Keratinocyte (primary cell): Measurements from ENCODE around the gene FGF12. TPM values are rescaled to one million over a fixed set of nuclear protein-coding genes. Genes with fewer than 3 reads are reported as not detected.

Experiments used
- DNase-seq: peaks from one replicate; pipeline ENCODE4 v3.0.0-alpha.2; 2011; ENCODE audit warnings: low read depth, missing footprints, low spot score
- FAIRE-seq: peaks from 2 replicates; lab custom pipeline; 2011; peaks lifted over from hg19 to GRCh38; lab: Jason Lieb, UNC
- H2AFZ ChIP-seq: 2 replicates; pipeline ENCODE4 v1.6.0; 2012; ENCODE audit warnings: low read length, control low read depth, inconsistent platforms; ENCODE audit not compliant: control insufficient read depth
- H3K27ac ChIP-seq: 2 replicates; pipeline ENCODE4 v1.5.1; 2011; ENCODE audit warnings: low read length; ENCODE audit not compliant: control insufficient read depth, insufficient read depth
- H3K27me3 ChIP-seq: 3 replicates; pipeline ENCODE4 v1.6.0; 2011; ENCODE audit warnings: low read length; ENCODE audit not compliant: control insufficient read depth, insufficient read depth; ENCODE audit errors: extremely low read depth
- H3K36me3 ChIP-seq, 2 experiments: 2 replicates in 1 of 2; 3 replicates in 1 of 2; pipeline ENCODE4 v1.5.1; 2011; ENCODE audit warnings: low read length in 2 of 2, mild to moderate bottlenecking in 1 of 2; ENCODE audit not compliant: control insufficient read depth in 2 of 2, insufficient read depth in 2 of 2; ENCODE audit errors: extremely low read depth in 1 of 2
- H3K4me1 ChIP-seq: 3 replicates; pipeline ENCODE4 v1.5.1; 2011; ENCODE audit warnings: low read length; ENCODE audit not compliant: control insufficient read depth, insufficient read depth; ENCODE audit errors: extremely low read depth
- H3K4me2 ChIP-seq: 3 replicates; pipeline ENCODE4 v1.6.0; 2011; ENCODE audit warnings: low read depth, low read length; ENCODE audit not compliant: control insufficient read depth, insufficient read depth; ENCODE audit errors: extremely low read depth
- H3K4me3 ChIP-seq, 3 experiments: fragments of 200-600 bp in 1 of 3; sonication (generic) in 1 of 3; 2 replicates in 2 of 3; 3 replicates in 1 of 3; pipeline ENCODE4 v1.5.1; 2011 to 2016; ENCODE audit warnings: low read length in 3 of 3, mild to moderate bottlenecking in 3 of 3, control low read depth in 2 of 3, inconsistent platforms in 1 of 3, low read depth in 1 of 3, mixed read lengths in 1 of 3, mixed run types in 1 of 3, moderate library complexity in 1 of 3; ENCODE audit not compliant: control insufficient read depth in 2 of 3, insufficient read depth in 2 of 3; ENCODE audit errors: extremely low read depth in 1 of 3
- H3K79me2 ChIP-seq: 2 replicates; pipeline ENCODE4 v1.6.0; 2012; ENCODE audit warnings: low read length; ENCODE audit not compliant: control insufficient read depth, insufficient read depth
- H3K9ac ChIP-seq: 3 replicates; pipeline ENCODE4 v1.6.0; 2011; ENCODE audit warnings: low read length; ENCODE audit not compliant: control insufficient read depth, insufficient read depth; ENCODE audit errors: extremely low read depth
- H3K9me1 ChIP-seq: 3 replicates; pipeline ENCODE4 v1.6.0; 2011; ENCODE audit warnings: low read length; ENCODE audit not compliant: control insufficient read depth, insufficient read depth; ENCODE audit errors: extremely low read depth
- H3K9me3 ChIP-seq: 2 replicates; pipeline ENCODE4 v1.5.1; 2012; ENCODE audit warnings: low read depth, low read length; ENCODE audit not compliant: control insufficient read depth
- H4K20me1 ChIP-seq: 3 replicates; pipeline ENCODE4 v1.6.0; 2011; ENCODE audit warnings: low read length; ENCODE audit not compliant: control insufficient read depth, insufficient read depth; ENCODE audit errors: extremely low read depth
- CTCF ChIP-seq, 3 experiments: IDR thresholded peaks in 1 of 3; conservative IDR thresholded peaks in 1 of 3; optimal IDR thresholded peaks in 1 of 3; 2 replicates in 2 of 3; 3 replicates in 1 of 3; pipeline versions ENCODE3 to v1.5.1; 2011; ENCODE audit warnings: low read length in 3 of 3, mild to moderate bottlenecking in 3 of 3, moderate library complexity in 2 of 3, control low read depth in 1 of 3, inconsistent platforms in 1 of 3; ENCODE audit not compliant: insufficient read depth in 2 of 3; ENCODE audit errors: extremely low read depth in 1 of 3
- EZH2 ChIP-seq: IDR thresholded peaks from one replicate; pipeline ENCODE4 v1.6.1; 2012; ENCODE audit warnings: inconsistent platforms, mild to moderate bottlenecking, low read length, moderate library complexity
- dilution Hi-C: fragments of 300-500 bp; cut with MboI; formaldehyde crosslinking; loops from one replicate; pipeline ENCODE4 v1.7.0; 2020; ENCODE audit warnings: low sequenced_read_pairs; ENCODE audit not compliant: extremely low pct_ligation_motif_present
- polyA plus RNA-seq, 5 experiments: library from polyadenylated mRNA; depleted of rRNA in 3 of 5; stranded (reverse) in 3 of 5; stranded (forward) in 1 of 5; unstranded in 1 of 5; fragments of >200 nt; gene quantifications; 1 replicate in 1 of 5; 2 replicates in 3 of 5; 3 replicates in 1 of 5; pipeline versions ENCODE4 v1.2.1 to v1.2.3, GENCODE V29; 2011 to 2012; ENCODE audit warnings: missing spikeins in 2 of 5, low read depth in 1 of 5, low replicate concordance in 1 of 5

Gene FGF12
- polyA plus RNA-seq, 1 donor (not counting 4 experiments of a cell fraction or from before 2014, with no cell fraction given), result 4.1 TPM

- no peak for FAIRE-seq
- Histone ChIP-seq H3K4me2 (no peak overlapping the region), H4K20me1 (no peaks in the 10 kb centered on the region), H3K79me2 (no peaks in the 10 kb centered on the region), H3K27ac (no peak overlapping the region), H3K4me3 (no peak overlapping the region), H3K9ac (no peak overlapping the region), H2AFZ (no peak overlapping the region), H3K9me1 (no peaks in the 10 kb centered on the region), H3K4me1 (no peaks in the 10 kb centered on the region), H3K27me3 (no peaks in the 10 kb centered on the region), H3K9me3 (no peaks in the 10 kb centered on the region), H3K36me3 (no peaks in the 10 kb centered on the region)
- no peak for DNase-seq
- dilution Hi-C loops, result loop anchor here (25.0 kb wide), 1 partner anchor 113 kb away; no protein-coding TSS in a partner anchor
- TF ChIP-seq CTCF (optimal IDR thresholded peaks at IDR 0.05 in 1 of 3, IDR thresholded peaks at IDR 0.05 in 1 of 3, conservative IDR thresholded peaks at IDR 0.05 in 1 of 3; ENCODE audit: extremely low read depth in 1 of 3, insufficient read depth in 2 of 3, low read length in 3 of 3) (no peak), EZH2 (no peak)
Observed at GRCh38 chr3:192224634-192225155, 502.6 kb downstream of the FGF12 start.

- TF ChIP-seq CTCF (optimal IDR thresholded peaks at IDR 0.05 in 1 of 3, IDR thresholded peaks at IDR 0.05 in 1 of 3, conservative IDR thresholded peaks at IDR 0.05 in 1 of 3; ENCODE audit: extremely low read depth in 1 of 3, insufficient read depth in 2 of 3, low read length in 3 of 3) (no peak), EZH2 (no peak)
- Histone ChIP-seq H3K4me3 (no peak overlapping the region), H4K20me1 (no peaks in the 10 kb centered on the region), H3K9ac (no peak overlapping the region), H3K79me2 (no peaks in the 10 kb centered on the region), H2AFZ (no peak overlapping the region), H3K4me1 (no peaks in the 10 kb centered on the region), H3K4me2 (no peak overlapping the region), H3K9me1 (no peaks in the 10 kb centered on the region), H3K27ac (no peak overlapping the region), H3K36me3 (no peaks in the 10 kb centered on the region), H3K27me3 (no peaks in the 10 kb centered on the region), H3K9me3 (no peaks in the 10 kb centered on the region)
- FAIRE-seq (no peak), DNase-seq (no peak)
- dilution Hi-C loops, result no loop called here
Observed at GRCh38 chr3:192223815-192224214, 503.5 kb downstream of the FGF12 start.
